ENCODE data around the gene C2CD2L. TPM values are rescaled to one million over a fixed set of nuclear protein-coding genes. Genes with fewer than 3 reads are reported as not detected.
"Not testable (repeated sequence)": the region's sequence is repeated elsewhere in the genome, so short reads cannot be mapped to it uniquely, and the experiment has no call there.

C2CD2L gene
- polyA plus RNA-seq, 4 donors: 14.9 to 21.7 (median 17.8) TPM

GRCh38 chr11:119156496-119156895 is 49.4 kb downstream of the C2CD2L start:
- no peaks in the 10 kb centered on the region for H3K4me1 ChIP-seq (ENCODE audit: control insufficient read depth in 3 of 3, insufficient read depth in 2 of 3, low read depth in 1 of 3, low read length in 2 of 3)
- H3K36me3 ChIP-seq (ENCODE audit: control insufficient read depth in 3 of 3, insufficient read depth in 2 of 3, low read depth in 1 of 3, low read length in 3 of 3): no peaks in the 10 kb centered on the region
- no peaks in the 10 kb centered on the region for H3K9me3 ChIP-seq (ENCODE audit: control insufficient read depth in 2 of 2, insufficient read depth in 1 of 2, low read depth in 1 of 2, low read length in 1 of 2)
- WGBS, 3 donors: 68 to 86% (median 77%) methylated on average over 10 of the region's 10 CpGs
- H3K27ac ChIP-seq (ENCODE audit: low read depth in 1 of 3, low read length in 2 of 3): no peak overlapping the region
- peaks cover 0 to 39% (median 0%) of the 10 kb centered on the region in 3 donors for H3K27me3 ChIP-seq (ENCODE audit: control insufficient read depth in 3 of 3, insufficient read depth in 3 of 3, low read length in 3 of 3)
- no peak overlapping the region for H3K4me3 ChIP-seq (ENCODE audit: low read depth in 1 of 3, low read length in 3 of 3)
- no peak for FAIRE-seq
- no peak for DNase-seq

GRCh38 chr11:119157063-119157462 is 49.9 kb downstream of the C2CD2L start:
- 28 to 52% (median 33%) methylated on average over 3 of the region's 3 CpGs for WGBS, 3 donors
- Histone ChIP-seq H3K9me3 (ENCODE audit: control insufficient read depth in 2 of 2, insufficient read depth in 1 of 2, low read depth in 1 of 2, low read length in 1 of 2) (no peaks in the 10 kb centered on the region), H3K4me1 (ENCODE audit: control insufficient read depth in 3 of 3, insufficient read depth in 2 of 3, low read depth in 1 of 3, low read length in 2 of 3) (no peaks in the 10 kb centered on the region), H3K27me3 (ENCODE audit: control insufficient read depth in 3 of 3, insufficient read depth in 3 of 3, low read length in 3 of 3) (peaks cover 0 to 33% (median 0%) of the 10 kb centered on the region in 3 donors), H3K4me3 (ENCODE audit: low read depth in 1 of 3, low read length in 3 of 3) (no peak overlapping the region), H3K27ac (ENCODE audit: low read depth in 1 of 3, low read length in 2 of 3) (no peak overlapping the region), H3K36me3 (ENCODE audit: control insufficient read depth in 3 of 3, insufficient read depth in 2 of 3, low read depth in 1 of 3, low read length in 3 of 3) (no peaks in the 10 kb centered on the region)
- DNase-seq (peak in 1 of 2 donors; percentile 25), FAIRE-seq (no peak)

- Histone ChIP-seq H3K27me3 (ENCODE audit: control insufficient read depth in 3 of 3, insufficient read depth in 3 of 3, low read length in 3 of 3) (peaks cover 0 to 25% (median 0%) of the 10 kb centered on the region in 3 donors), H3K4me1 (ENCODE audit: control insufficient read depth in 3 of 3, insufficient read depth in 2 of 3, low read depth in 1 of 3, low read length in 2 of 3) (no peaks in the 10 kb centered on the region), H3K36me3 (ENCODE audit: control insufficient read depth in 3 of 3, insufficient read depth in 2 of 3, low read depth in 1 of 3, low read length in 3 of 3) (no peaks in the 10 kb centered on the region), H3K9me3 (ENCODE audit: control insufficient read depth in 2 of 2, insufficient read depth in 1 of 2, low read depth in 1 of 2, low read length in 1 of 2) (no peaks in the 10 kb centered on the region), H3K4me3 (ENCODE audit: low read depth in 1 of 3, low read length in 3 of 3) (no peak overlapping the region), H3K27ac (ENCODE audit: low read depth in 1 of 3, low read length in 2 of 3) (no peak overlapping the region)
- FAIRE-seq (no peak), DNase-seq (no peak)
- 85 to 93% (median 92%) methylated on average over 13 of the region's 13 CpGs for WGBS, 3 donors
Observed at GRCh38 chr11:119158467-119158866, 51.3 kb downstream of the C2CD2L start.

- 92 to 95% (median 94%) methylated on average over 9 of the region's 9 CpGs for WGBS, 3 donors
- no peaks in the 10 kb centered on the region for H3K4me1 ChIP-seq (ENCODE audit: control insufficient read depth in 3 of 3, insufficient read depth in 2 of 3, low read depth in 1 of 3, low read length in 2 of 3)
- H3K36me3 ChIP-seq (ENCODE audit: control insufficient read depth in 3 of 3, insufficient read depth in 2 of 3, low read depth in 1 of 3, low read length in 3 of 3): no peaks in the 10 kb centered on the region
- H3K27ac ChIP-seq (ENCODE audit: low read depth in 1 of 3, low read length in 2 of 3): no peak overlapping the region
- H3K9me3 ChIP-seq (ENCODE audit: control insufficient read depth in 2 of 2, insufficient read depth in 1 of 2, low read depth in 1 of 2, low read length in 1 of 2): no peaks in the 10 kb centered on the region
- FAIRE-seq (no peak), DNase-seq (no peak)
- peaks cover 0 to 13% (median 0%) of the 10 kb centered on the region in 3 donors for H3K27me3 ChIP-seq (ENCODE audit: control insufficient read depth in 3 of 3, insufficient read depth in 3 of 3, low read length in 3 of 3)
- H3K4me3 ChIP-seq (ENCODE audit: low read depth in 1 of 3, low read length in 3 of 3): no peak overlapping the region
Observed at GRCh38 chr11:119160151-119160550, 53.0 kb downstream of the C2CD2L start.

- no peaks in the 10 kb centered on the region for H3K36me3 ChIP-seq (ENCODE audit: control insufficient read depth in 3 of 3, insufficient read depth in 2 of 3, low read depth in 1 of 3, low read length in 3 of 3)
- H3K27me3 ChIP-seq (ENCODE audit: control insufficient read depth in 3 of 3, insufficient read depth in 3 of 3, low read length in 3 of 3): no peaks in the 10 kb centered on the region
- no peak overlapping the region for H3K27ac ChIP-seq (ENCODE audit: low read depth in 1 of 3, low read length in 2 of 3)
- DNase-seq: no peak
- H3K9me3 ChIP-seq (ENCODE audit: control insufficient read depth in 2 of 2, insufficient read depth in 1 of 2, low read depth in 1 of 2, low read length in 1 of 2): no peaks in the 10 kb centered on the region
- 81 to 84% (median 82%) methylated on average over 8 of the region's 8 CpGs for WGBS, 3 donors
- H3K4me3 ChIP-seq (ENCODE audit: low read depth in 1 of 3, low read length in 3 of 3): no peak overlapping the region
- no peak for FAIRE-seq
- no peaks in the 10 kb centered on the region for H3K4me1 ChIP-seq (ENCODE audit: control insufficient read depth in 3 of 3, insufficient read depth in 2 of 3, low read depth in 1 of 3, low read length in 2 of 3)
Observed at GRCh38 chr11:119161871-119162270, 54.7 kb downstream of the C2CD2L start.

GRCh38 chr11:119166368-119167076 is 59.4 kb downstream of the C2CD2L start:
- FAIRE-seq (no peak), DNase-seq (no peak)
- H3K9me3 ChIP-seq (ENCODE audit: control insufficient read depth in 2 of 2, insufficient read depth in 1 of 2, low read depth in 1 of 2, low read length in 1 of 2): no peaks in the 10 kb centered on the region
- no peaks in the 10 kb centered on the region for H3K27me3 ChIP-seq (ENCODE audit: control insufficient read depth in 3 of 3, insufficient read depth in 3 of 3, low read length in 3 of 3)
- H3K4me3 ChIP-seq (ENCODE audit: low read depth in 1 of 3, low read length in 3 of 3): no peak overlapping the region
- WGBS, 3 donors: 61 to 79% (median 68%) methylated on average over 8 of the region's 8 CpGs
- H3K27ac ChIP-seq (ENCODE audit: low read depth in 1 of 3, low read length in 2 of 3): no peak overlapping the region
- H3K4me1 ChIP-seq (ENCODE audit: control insufficient read depth in 3 of 3, insufficient read depth in 2 of 3, low read depth in 1 of 3, low read length in 2 of 3): peaks cover 0 to 11% (median 0%) of the 10 kb centered on the region in 3 donors
- peaks cover 0 to 4% (median 0%) of the 10 kb centered on the region in 3 donors for H3K36me3 ChIP-seq (ENCODE audit: control insufficient read depth in 3 of 3, insufficient read depth in 2 of 3, low read depth in 1 of 3, low read length in 3 of 3)

GRCh38 chr11:119167077-119167458 is 59.9 kb downstream of the C2CD2L start:
- H3K27me3 ChIP-seq (ENCODE audit: control insufficient read depth in 3 of 3, insufficient read depth in 3 of 3, low read length in 3 of 3); H3K9me3 ChIP-seq (ENCODE audit: control insufficient read depth in 2 of 2, insufficient read depth in 1 of 2, low read depth in 1 of 2, low read length in 1 of 2); H3K4me3 ChIP-seq (ENCODE audit: low read depth in 1 of 3, low read length in 3 of 3); FAIRE-seq; H3K27ac ChIP-seq (ENCODE audit: low read depth in 1 of 3, low read length in 2 of 3); H3K36me3 ChIP-seq (ENCODE audit: control insufficient read depth in 3 of 3, insufficient read depth in 2 of 3, low read depth in 1 of 3, low read length in 3 of 3); DNase-seq: not testable (repeated sequence)
- 86 to 88% (median 87%) methylated on average over 10 of the region's 10 CpGs for WGBS, 3 donors
- peaks cover 0 to 11% (median 0%) of the 10 kb centered on the region in 3 donors for H3K4me1 ChIP-seq (ENCODE audit: control insufficient read depth in 3 of 3, insufficient read depth in 2 of 3, low read depth in 1 of 3, low read length in 2 of 3)

- H3K36me3 ChIP-seq (ENCODE audit: control insufficient read depth in 3 of 3, insufficient read depth in 2 of 3, low read depth in 1 of 3, low read length in 3 of 3): peaks cover 0 to 10% (median 0%) of the 10 kb centered on the region in 3 donors
- DNase-seq (no peak), FAIRE-seq (no peak)
- H3K27ac ChIP-seq (ENCODE audit: low read depth in 1 of 3, low read length in 2 of 3): no peak overlapping the region
- H3K4me1 ChIP-seq (ENCODE audit: control insufficient read depth in 3 of 3, insufficient read depth in 2 of 3, low read depth in 1 of 3, low read length in 2 of 3): peaks cover 0 to 11% (median 0%) of the 10 kb centered on the region in 3 donors
- no peaks in the 10 kb centered on the region for H3K27me3 ChIP-seq (ENCODE audit: control insufficient read depth in 3 of 3, insufficient read depth in 3 of 3, low read length in 3 of 3)
- peak overlapping the region in 1 of 3 donors; percentile 76 for H3K4me3 ChIP-seq (ENCODE audit: low read depth in 1 of 3, low read length in 3 of 3)
- 31 to 59% (median 41%) methylated on average over 6 of the region's 6 CpGs for WGBS, 3 donors
- H3K9me3 ChIP-seq (ENCODE audit: control insufficient read depth in 2 of 2, insufficient read depth in 1 of 2, low read depth in 1 of 2, low read length in 1 of 2): no peaks in the 10 kb centered on the region
Observed at GRCh38 chr11:119167933-119168332, 60.8 kb downstream of the C2CD2L start.
